Uterus (tissue), 4 donors: ENCODE data around the gene CLMN. TPM values are rescaled to one million over a fixed set of nuclear protein-coding genes. Genes with fewer than 3 reads are reported as not detected.

ENCODE experiments used
- DNase-seq, 2 donors: peaks; one replicate each; pipeline ENCODE4 v3.0.0-alpha.2; 2019 to 2020
- H3K27ac ChIP-seq, 2 donors: fragments of 200-600 bp; sonication (generic); 1 replicate in 1 of 2; 2 replicates in 1 of 2; pipeline ENCODE4 v1.5.1; 2016 to 2018
- H3K27me3 ChIP-seq, 2 donors: fragments of 200-600 bp; sonication (generic); one replicate each; pipeline ENCODE4 v1.5.1; 2018 to 2019; ENCODE audit warnings: control low read depth in 1 of 2
- H3K36me3 ChIP-seq, 2 donors: fragments of 200-600 bp; sonication (generic); one replicate each; pipeline ENCODE4 v1.5.1; 2019; ENCODE audit warnings: control low read depth in 1 of 2
- H3K4me1 ChIP-seq, 2 donors: fragments of 200-600 bp; sonication (generic); one replicate each; pipeline ENCODE4 v1.5.1; 2018 to 2019; ENCODE audit warnings: control low read depth in 1 of 2
- H3K4me3 ChIP-seq, 2 donors: fragments of 200-600 bp; sonication (generic); 1 replicate in 1 of 2; 2 replicates in 1 of 2; pipeline ENCODE4 v1.5.1; 2018 to 2019; ENCODE audit warnings: mild to moderate bottlenecking in 1 of 2
- H3K9me3 ChIP-seq, 2 donors: fragments of 200-600 bp; sonication (generic); one replicate each; pipeline ENCODE4 v1.5.1; 2019; ENCODE audit warnings: control low read depth in 1 of 2
- POLR2A ChIP-seq, 2 donors: fragments of 450-650 bp; IDR thresholded peaks; one replicate each; pipeline ENCODE4 v1.6.1; 2016; ENCODE audit warnings: antibody characterized with exemption in 2 of 2, mild to moderate bottlenecking in 1 of 2, moderate library complexity in 1 of 2
- intact Hi-C: fragments of 100-400 bp; cut with DNase I; formaldehyde crosslinking; loops from one replicate; pipeline ENCODE4 v1.15.1; 2023; ENCODE audit warnings: low total_unique reads
- total RNA-seq, 4 donors: library from RNA; depleted of rRNA in 3 of 4; stranded (reverse); fragments of >200 nt in 3 of 4; gene quantifications; one replicate each; pipeline versions ENCODE4 v1.1.0 to v1.2.4, GENCODE V29; 2014 to 2023
- TF ChIP-seq, protein P1 (sequence below), 4 experiments: fragments of 200-600 bp in 2 of 4; fragments of 450-650 bp in 2 of 4; sonication (generic) in 2 of 4; IDR thresholded peaks; one replicate each; pipeline ENCODE4 v1.5.1; 2016 to 2019; ENCODE audit warnings: antibody characterized with exemption in 4 of 4, mild to moderate bottlenecking in 2 of 4, moderate library complexity in 1 of 4
- donor health status: DM: yes; HTN: yes; CAD: no.

Gene CLMN
- total RNA-seq, 4 donors from 2014 or later = 5.0 to 55.0 (median 12.4) TPM

DNA sequence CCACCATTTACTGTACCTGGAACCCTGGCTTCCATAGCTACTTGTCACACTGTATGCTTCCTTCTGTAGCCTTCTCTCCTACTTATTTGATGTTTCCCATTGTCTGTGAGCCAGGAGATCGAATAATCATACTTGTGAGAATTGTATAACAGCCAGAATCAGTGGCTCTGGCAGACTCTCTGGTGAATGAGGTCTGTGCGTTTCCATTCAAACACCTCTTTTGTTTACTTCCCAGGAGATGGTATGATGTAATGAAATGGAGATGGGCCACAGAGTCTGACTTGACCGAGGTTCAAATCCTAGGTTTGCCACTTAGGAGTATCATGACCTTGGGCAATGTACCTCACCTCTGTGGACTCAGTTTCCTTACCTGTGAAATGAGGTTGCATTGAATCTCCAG lies 35.7 kb upstream of the CLMN start:
- Histone ChIP-seq H3K27me3 (no peaks in the 10 kb centered on the region), H3K36me3 (no peaks in the 10 kb centered on the region), H3K4me3 (no peak overlapping the region), H3K4me1 (no peaks in the 10 kb centered on the region), H3K9me3 (peaks cover 0 to 7% of the 10 kb centered on the region in 2 donors), H3K27ac (no peak overlapping the region)
- no peak for DNase-seq
- TF ChIP-seq, protein P1, sequence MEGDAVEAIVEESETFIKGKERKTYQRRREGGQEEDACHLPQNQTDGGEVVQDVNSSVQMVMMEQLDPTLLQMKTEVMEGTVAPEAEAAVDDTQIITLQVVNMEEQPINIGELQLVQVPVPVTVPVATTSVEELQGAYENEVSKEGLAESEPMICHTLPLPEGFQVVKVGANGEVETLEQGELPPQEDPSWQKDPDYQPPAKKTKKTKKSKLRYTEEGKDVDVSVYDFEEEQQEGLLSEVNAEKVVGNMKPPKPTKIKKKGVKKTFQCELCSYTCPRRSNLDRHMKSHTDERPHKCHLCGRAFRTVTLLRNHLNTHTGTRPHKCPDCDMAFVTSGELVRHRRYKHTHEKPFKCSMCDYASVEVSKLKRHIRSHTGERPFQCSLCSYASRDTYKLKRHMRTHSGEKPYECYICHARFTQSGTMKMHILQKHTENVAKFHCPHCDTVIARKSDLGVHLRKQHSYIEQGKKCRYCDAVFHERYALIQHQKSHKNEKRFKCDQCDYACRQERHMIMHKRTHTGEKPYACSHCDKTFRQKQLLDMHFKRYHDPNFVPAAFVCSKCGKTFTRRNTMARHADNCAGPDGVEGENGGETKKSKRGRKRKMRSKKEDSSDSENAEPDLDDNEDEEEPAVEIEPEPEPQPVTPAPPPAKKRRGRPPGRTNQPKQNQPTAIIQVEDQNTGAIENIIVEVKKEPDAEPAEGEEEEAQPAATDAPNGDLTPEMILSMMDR (IDR thresholded peaks at IDR 0.05) = no peak
- no peak for TF ChIP-seq POLR2A (IDR thresholded peaks at IDR 0.05)
- intact Hi-C loops = no loop called here

DNA sequence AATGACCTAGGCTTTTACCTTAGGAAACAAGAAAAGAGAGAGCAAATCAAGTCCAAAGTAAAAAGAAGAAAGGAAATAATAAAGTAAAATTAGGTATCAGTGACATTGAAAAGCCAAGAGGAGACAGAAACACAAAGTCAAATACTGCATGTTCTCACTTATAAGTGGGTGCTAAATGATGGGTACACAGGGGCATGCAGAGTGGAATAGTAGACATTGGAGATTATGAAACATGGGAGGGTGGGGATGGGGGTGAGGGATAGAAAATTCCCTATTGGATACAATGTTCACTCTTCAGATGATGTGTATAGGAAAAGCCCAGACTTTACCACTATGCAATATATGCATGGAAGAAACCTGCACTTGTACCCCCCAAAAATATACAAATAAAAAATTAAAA lies 35.1 kb upstream of the CLMN start:
- Histone ChIP-seq H3K27me3 (no peaks in the 10 kb centered on the region), H3K27ac (no peak overlapping the region), H3K4me1 (no peaks in the 10 kb centered on the region), H3K36me3 (no peaks in the 10 kb centered on the region), H3K9me3 (peaks cover 0 to 7% of the 10 kb centered on the region in 2 donors), H3K4me3 (no peak overlapping the region)
- TF ChIP-seq, protein P1 (IDR thresholded peaks at IDR 0.05) = no peak
- no peak for TF ChIP-seq POLR2A (IDR thresholded peaks at IDR 0.05)
- intact Hi-C loops = no loop called here
- no peak for DNase-seq

DNA sequence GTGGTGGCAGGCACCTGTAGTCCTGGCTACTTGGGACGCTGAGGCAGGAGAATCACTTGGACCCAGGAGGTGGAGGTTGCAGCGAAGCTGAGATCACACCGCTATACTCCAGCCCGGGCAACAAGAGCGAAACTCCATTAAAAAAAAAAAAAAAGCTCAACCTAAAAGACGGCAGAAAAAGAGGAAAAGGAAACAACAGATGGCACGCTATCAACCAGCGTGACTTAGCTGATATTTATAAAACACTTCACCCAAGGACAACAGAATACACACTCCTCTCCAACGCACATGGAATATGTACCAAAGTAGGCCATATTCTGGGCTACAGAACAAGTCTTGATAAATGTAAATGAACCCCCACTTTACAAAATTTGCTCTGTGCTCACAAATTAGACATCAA lies 34.0 kb upstream of the CLMN start:
- Histone ChIP-seq H3K27me3 (no peaks in the 10 kb centered on the region), H3K27ac (no peak overlapping the region), H3K9me3 (peaks cover 0 to 7% of the 10 kb centered on the region in 2 donors), H3K4me1 (no peaks in the 10 kb centered on the region), H3K4me3 (no peak overlapping the region), H3K36me3 (no peaks in the 10 kb centered on the region)
- intact Hi-C loops = no loop called here
- DNase-seq = no peak
- TF ChIP-seq POLR2A (IDR thresholded peaks at IDR 0.05) = no peak
- TF ChIP-seq, protein P1 (IDR thresholded peaks at IDR 0.05) = no peak

DNA sequence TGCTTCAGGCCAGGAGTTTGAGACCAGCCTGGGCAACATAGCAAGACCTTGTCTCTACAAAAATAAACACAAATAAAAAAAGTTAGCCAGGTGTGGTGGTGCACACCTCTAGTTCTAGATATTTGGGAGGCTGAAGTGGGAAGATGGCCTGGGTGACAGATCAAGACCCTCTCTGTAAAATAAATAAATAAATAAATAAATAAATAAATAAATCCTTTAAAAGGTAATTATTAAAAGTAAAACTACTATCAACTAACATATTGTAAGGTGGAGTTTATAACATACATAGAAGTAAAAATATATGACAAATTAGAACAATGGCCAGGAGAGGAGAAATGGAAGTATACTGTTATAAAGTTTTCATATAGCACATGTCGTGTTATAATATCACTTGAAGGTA lies 33.3 kb upstream of the CLMN start:
- Histone ChIP-seq H3K36me3 (no peaks in the 10 kb centered on the region), H3K27me3 (no peaks in the 10 kb centered on the region), H3K4me1 (no peaks in the 10 kb centered on the region), H3K27ac (no peak overlapping the region), H3K4me3 (no peak overlapping the region), H3K9me3 (peaks cover 0 to 7% of the 10 kb centered on the region in 2 donors)
- intact Hi-C loops = no loop called here
- no peak for DNase-seq
- TF ChIP-seq, protein P1 (IDR thresholded peaks at IDR 0.05) = no peak
- TF ChIP-seq POLR2A (IDR thresholded peaks at IDR 0.05) = no peak

DNA sequence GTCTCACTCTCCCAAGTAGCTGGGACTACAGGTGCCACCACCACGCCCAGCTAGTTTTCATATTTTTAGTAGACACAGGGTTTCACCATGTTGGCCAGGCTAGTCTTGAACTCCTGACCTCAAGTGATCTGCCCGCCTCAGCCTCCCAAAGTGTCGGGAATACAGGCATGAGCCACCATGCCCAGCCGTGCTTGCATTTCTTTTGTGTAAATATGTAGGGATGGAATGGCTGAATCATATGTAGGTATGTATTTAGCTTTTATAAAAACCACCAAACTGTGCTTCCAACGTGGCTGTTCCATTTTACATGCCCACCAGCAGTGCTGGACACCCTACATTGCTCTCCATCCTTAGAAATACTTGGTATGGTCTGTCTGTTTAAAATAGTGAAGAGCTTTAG lies 32.8 kb upstream of the CLMN start:
- no peak overlapping the region for H3K27ac ChIP-seq
- no peak for TF ChIP-seq POLR2A (IDR thresholded peaks at IDR 0.05)
- TF ChIP-seq, protein P1 (IDR thresholded peaks at IDR 0.05) = no peak
- H3K4me1 ChIP-seq = no peaks in the 10 kb centered on the region
- DNase-seq = no peak
- H3K4me3 ChIP-seq = no peak overlapping the region
- H3K36me3 ChIP-seq = no peaks in the 10 kb centered on the region
- no peaks in the 10 kb centered on the region for H3K27me3 ChIP-seq
- intact Hi-C loops = no loop called here
- peaks cover 0 to 7% of the 10 kb centered on the region in 2 donors for H3K9me3 ChIP-seq
